Amniotic stem cell (primary cell): ENCODE measurements around the gene NAP1L5.
A peak's percentile ranks its signal among the peaks of the same experiment; 100 is the strongest.

Source experiments
- DNase-seq: peaks from one replicate; lab custom pipeline; 2025; lab: John Stamatoyannopoulos, UW

Gene NAP1L5, protein sequence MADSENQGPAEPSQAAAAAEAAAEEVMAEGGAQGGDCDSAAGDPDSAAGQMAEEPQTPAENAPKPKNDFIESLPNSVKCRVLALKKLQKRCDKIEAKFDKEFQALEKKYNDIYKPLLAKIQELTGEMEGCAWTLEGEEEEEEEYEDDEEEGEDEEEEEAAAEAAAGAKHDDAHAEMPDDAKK

GRCh38 chr4:88697588-88698329, at the start of gene NAP1L5:
TSS of gene NAP1L5 (minus strand) at chr4:88697829. CDS start at chr4:88697754, 75 bp downstream.
- DNase-seq: no peak

DNA sequence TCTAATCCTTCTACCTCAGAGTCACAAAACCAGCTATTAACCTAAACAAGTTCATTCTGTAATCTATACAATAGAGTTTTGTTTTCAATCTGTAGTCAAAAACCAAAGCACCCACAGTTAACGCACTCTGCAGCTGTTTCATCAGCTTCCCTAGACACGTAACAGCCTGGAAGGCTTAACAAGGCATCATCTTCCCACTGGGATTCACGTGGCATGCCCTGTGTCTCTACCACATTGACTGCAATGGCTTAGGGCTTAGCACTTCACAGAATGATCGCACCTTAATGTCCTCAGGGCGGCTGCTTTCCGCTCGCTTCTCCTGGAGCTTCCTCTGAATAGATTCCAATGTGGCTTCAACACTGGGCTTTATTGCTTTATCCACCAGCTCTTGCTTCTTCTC, 49.7 kb upstream of the NAP1L5 start:
- no peak for DNase-seq

GRCh38 chr4:88746206-88746605, 48.6 kb upstream of the NAP1L5 start:
- no peak for DNase-seq

DNA sequence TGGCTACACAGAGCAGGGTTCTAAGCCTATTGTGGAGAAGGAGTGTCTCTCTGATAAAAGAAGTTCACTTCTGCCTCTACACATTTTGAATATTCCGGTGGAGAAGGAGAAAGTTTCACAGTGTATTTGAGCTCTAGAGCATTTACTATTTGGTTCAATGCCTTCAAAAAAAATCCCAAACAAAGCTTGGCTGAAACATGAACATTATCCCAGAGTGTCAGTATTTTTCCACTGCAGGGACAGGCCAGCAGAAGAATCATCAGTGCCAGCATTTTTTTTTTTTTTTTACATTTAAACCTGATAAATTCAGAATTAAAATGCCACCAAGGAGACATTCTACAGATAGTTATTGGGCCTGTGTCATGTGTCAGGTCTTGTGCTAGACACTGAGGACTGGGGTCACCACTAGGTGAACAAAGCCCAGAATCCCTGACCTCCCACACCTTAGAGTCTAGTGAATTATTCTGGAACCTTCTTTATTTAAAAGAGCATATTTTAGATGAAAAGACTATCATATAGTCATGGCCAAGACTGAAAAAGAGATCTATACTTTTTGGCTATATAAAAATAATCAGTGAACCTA, 48.0 kb upstream of the NAP1L5 start:
- no peak for DNase-seq

DNA sequence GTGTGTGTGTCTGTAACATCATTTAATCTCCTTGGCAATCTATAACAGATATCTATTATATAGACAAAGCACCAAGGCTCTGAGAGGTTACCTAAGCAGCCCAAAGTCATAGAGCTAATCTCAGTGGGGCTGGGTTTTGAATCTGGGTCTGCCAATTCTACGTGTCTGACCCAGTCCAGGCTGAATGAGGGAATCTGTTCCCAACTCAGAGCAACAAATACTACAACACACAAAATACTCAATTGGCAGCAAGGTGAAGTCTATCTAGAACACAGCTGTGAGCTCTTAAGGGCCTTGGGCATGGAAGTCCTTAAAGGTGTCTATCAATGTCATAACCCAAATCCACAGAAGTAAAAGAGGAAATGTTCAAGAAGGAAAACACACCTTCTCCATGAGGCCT, 47.5 kb upstream of the NAP1L5 start:
- DNase-seq: no peak

DNA sequence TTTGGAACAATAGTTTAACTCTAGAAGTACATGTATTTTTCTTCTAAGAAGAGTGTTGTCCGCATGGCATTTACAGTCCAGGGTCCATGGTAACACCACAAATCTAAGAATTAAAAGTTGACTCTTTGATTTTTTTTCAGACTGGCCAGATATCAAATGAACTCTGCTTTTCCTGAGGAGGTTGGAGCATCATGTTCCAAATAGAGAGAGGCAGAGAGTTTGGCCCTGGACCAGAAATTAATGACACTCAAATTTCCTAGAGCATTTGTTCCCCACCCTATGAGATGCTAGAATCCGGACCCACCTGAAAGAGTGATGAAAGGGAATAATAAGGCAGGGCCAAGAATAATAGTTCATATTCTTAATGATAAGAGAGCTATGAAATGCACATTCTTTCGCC, 47.0 kb upstream of the NAP1L5 start:
- DNase-seq: no peak

DNA sequence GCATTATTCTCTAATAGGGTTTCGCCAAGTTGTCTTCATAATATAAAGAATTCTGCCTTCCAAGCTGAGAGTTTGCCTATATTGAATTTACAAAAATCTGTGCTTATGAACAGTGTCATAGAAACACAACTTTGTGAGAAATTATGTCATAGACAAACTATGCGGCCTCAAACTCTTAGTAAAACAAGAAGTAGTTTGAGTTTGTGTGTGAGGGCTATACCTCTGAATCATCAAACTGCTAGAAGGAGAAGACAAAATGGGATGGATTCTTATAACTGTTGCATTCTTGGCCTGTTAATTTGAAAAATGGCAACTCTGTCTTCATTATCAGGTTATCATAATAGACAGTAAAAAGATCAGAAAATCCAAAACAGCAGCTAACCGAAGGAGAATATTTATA, 46.1 kb upstream of the NAP1L5 start:
- peak; percentile 81 for DNase-seq

DNA sequence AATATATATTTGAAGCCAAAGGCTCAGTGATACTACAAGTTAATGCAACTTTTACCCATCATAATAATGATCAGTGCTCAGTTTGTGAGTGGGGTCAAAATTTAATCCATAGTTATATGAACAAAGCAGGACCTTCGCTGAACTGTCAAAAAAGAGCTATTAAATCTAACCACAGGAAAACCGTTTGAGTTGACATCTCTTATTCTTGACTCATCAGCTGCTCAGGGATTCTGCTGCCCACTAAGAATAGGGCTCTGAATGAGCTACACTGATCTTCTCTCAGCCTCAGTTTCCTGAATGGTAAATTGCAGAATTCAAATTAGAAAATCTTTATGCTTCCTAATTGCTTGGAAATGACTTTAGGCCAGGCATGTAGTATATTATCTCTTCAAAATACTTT, 44.9 kb upstream of the NAP1L5 start:
- no peak for DNase-seq

DNA sequence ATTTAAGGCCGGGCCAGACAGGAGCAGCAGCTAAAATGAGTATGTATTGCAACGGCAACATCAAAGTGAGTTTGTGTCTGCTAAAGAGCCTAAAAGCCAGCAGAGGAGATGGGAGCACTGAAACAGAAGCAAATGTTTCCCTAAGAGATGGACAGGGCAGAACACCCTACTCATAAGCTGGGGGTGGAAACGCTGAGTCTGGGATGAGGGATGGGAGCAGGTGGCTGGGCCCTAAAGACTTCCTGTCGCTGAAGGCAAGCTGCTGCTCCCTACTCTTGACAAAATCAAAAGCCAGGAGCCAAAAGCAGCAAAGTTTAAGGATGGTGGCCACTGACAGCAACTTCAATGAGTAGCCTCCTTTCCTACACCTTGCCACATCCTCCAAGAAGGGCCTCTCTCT, 40.6 kb upstream of the NAP1L5 start:
- no peak for DNase-seq

GRCh38 chr4:88737307-88737941, 39.8 kb upstream of the NAP1L5 start:
- no peak for DNase-seq

GRCh38 chr4:88736264-88736663, 38.6 kb upstream of the NAP1L5 start:
- no peak for DNase-seq

DNA sequence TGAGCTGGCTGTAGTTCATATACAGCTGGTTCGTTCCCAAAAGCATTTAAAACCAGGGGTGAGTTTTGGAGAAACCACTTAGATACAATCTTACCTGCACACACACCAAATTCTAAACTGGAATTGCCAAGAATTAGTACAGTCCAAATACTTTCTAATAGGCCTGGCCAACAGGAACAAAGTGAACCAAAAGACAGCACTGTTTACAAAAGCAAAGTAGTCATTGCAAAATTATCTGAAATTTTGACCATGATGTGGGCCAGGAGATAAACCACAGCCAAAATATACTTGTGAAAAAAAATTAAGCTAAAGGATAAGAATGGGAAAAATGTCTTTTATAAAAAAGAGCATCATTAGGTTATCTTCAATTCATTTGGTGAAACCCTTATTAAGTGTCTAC, 37.9 kb upstream of the NAP1L5 start:
- DNase-seq: no peak

DNA sequence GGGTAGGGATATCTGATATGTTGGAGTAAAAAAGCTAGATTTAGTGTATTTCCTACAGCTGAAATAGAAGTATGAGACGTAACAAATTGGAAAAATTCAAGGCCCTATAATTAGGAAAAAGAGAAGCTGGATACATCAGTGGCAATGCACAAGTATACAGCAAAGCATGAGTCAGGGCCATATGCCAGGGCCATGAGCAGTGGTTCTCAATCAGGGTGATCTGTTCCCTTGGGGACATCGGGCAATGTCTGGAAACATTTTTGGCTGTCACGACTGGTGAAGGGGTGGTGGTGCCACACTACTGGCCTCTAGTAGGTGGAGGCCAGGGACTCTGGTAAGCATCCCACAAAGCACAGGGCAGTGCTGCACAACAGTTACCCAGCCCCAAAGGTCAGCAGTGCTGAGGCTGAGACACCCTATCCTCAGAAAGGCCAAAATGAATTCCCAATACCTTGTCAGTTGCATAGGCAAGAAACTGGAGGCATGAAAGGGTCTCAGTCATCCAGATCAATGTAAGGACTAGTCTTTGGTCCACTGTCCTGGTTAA, 36.8 kb upstream of the NAP1L5 start:
- DNase-seq: no peak

DNA sequence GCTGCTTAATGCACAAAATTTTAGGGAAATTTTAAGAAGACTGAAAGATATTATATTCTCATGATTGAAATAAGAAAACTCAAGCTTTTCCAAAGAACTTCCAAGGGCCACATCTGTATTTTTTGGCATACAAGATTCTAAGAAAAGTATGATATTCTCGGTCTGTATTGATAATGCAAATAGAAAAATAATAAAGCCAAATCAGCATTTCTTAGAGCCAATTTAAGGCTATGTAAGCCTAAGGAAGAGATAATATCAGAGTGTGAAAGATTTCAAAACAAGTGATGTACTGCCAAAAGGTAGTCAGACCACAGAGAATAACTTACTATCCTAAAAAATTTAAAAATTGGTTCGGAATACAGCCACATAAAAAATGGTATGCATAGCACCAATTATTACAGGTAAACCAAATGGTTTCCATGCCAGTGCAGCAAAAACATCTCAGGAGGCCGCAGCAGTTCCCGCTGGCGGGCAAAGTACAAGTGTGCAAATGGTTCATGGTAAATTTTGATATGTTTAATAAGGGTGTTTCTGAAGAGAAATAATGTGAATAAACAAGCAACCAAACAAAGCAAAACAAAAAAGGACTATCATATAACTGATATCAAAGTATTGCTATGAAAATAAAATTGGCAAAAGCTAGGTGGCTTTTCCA, 35.2 kb upstream of the NAP1L5 start:
- no peak for DNase-seq

DNA sequence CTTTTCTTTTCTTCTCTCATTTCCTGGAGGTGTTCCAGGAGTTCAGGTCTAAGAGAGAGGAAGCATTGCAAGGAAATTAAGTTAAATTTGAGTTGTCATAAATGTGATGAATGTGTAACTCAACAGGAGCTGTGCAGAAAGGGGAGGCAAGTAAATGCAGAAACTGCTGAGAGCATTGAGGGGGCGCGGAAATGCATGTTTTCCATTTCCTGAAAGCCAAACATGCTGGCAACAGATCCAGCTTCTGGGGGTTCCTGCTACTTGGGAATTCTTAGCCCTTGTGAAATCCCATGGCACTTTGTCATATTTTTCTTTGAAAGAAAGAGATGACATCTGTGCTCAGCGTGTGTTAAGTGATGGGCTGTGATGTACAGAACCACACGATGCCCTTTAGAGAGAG, 33.8 kb upstream of the NAP1L5 start:
- no peak for DNase-seq

- DNase-seq: no peak
These were observed 33.2 kb upstream of the NAP1L5 start for GRCh38 chr4:88730811-88731210.

DNA sequence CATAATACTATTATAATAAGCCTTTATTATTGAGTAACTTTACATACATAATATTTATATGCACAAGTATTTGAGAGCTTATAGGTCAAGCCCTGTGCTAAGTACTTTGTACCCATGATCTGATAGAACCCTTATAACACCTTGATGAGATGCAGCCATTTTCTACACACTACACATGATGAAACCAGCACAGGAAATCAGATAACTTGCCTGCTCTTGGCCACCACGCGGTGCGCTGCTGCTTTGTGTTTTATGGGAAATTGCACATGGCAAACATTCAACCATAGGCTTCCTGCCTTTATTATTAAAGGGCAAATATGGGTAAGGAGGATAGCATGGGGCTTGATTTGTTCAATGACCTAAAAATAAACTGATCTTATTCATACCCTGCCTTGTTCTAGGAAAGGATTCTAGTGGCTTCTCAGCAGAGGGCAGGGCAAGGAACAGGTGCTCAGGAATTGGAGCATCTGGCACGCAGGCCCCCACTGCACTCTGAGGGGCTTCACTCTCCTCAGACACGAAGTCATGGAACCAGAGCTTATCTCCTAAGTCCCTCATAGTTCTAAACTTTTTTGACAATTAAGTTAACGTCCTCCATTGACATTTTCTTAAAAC, 31.6 kb upstream of the NAP1L5 start:
- no peak for DNase-seq

DNA sequence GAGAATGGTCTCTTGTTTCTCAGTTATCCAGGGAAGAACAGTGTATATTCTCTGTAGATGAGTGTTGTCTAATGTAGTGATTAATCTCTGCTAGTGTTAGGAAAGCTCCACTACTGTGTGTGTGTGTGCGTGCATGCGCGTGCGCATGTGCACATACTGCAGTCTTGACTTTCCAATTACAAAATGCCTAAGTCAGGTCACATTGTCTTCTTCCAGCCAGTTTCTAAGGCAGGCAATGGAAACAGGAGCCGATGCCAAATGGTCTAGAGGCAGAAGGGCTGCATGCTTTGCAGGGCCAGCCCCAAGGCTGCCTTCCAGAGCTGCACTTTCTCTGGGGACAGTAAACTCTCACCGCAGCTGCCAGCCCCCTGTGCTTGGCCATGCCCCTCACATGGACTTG, 30.5 kb upstream of the NAP1L5 start:
- no peak for DNase-seq

DNA sequence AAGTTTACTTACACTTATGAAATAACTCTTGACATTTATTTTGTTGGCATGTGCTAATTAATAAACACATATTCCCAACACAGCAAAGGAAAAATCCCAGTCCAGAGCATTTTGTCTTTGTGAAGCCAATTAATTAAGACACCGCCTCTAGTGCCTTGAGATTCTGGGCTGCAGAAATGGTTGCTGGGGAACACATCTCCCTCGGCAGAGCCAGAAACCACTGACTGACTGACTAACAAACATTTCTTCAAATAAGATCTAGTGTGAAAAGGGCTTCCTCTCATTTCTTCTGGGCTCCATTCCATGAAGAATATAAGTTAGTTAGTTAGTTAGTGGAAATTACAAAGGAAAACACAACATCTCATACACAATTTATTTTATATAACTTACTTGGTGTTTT, 28.4 kb upstream of the NAP1L5 start:
- no peak for DNase-seq

- no peak for DNase-seq
These were observed 27.5 kb upstream of the NAP1L5 start for GRCh38 chr4:88725143-88725542.

- no peak for DNase-seq
These were observed 26.8 kb upstream of the NAP1L5 start for GRCh38 chr4:88724406-88724805.

DNA sequence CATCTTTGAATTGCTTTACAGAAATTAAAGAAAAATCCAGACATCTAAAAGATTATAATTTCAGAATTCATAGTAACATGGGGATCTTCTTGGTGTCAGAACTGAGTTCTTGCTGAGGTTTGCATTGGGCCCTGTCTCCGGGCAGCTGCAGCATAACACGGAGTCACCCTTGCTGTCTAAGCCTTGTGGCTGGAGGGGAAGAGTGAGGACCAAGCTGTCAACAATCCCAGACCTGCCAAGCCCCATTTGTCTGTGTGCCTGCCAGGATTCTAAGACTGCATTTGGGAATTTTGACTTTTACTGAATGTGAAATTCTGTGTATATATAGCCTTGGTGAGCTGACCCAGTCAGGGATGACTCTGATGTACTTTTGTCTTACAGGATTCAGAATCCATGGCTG, 25.2 kb upstream of the NAP1L5 start:
- DNase-seq: no peak
